ENCODE measurements around the gene ZNF33B.

The ZNF33B gene

GRCh38 chr10:42637142-42637541, 1.2 kb downstream of the ZNF33B start:
- TF ChIP-seq GATA2 (IDR thresholded peaks at IDR 0.05; ENCODE audit: low read depth, low read length) = no peak
- TF ChIP-seq GATA3 (IDR thresholded peaks at IDR 0.05; ENCODE audit: low read depth, low read length) = no peak

- TF ChIP-seq GATA3 (IDR thresholded peaks at IDR 0.05; ENCODE audit: low read depth, low read length) (no peak), GATA2 (IDR thresholded peaks at IDR 0.05; ENCODE audit: low read depth, low read length) (no peak)
Measured at GRCh38 chr10:42635098-42635497, 3.3 kb downstream of the ZNF33B start.

- TF ChIP-seq GATA3 (IDR thresholded peaks at IDR 0.05; ENCODE audit: low read depth, low read length) (no peak), GATA2 (IDR thresholded peaks at IDR 0.05; ENCODE audit: low read depth, low read length) (no peak)
Measured at GRCh38 chr10:42632564-42632963, 5.8 kb downstream of the ZNF33B start.

GRCh38 chr10:42630537-42631134, 7.7 kb downstream of the ZNF33B start:
- TF ChIP-seq GATA3 (IDR thresholded peaks at IDR 0.05; ENCODE audit: low read depth, low read length) = no peak
- TF ChIP-seq GATA2 (IDR thresholded peaks at IDR 0.05; ENCODE audit: low read depth, low read length) = no peak

GRCh38 chr10:42623929-42624328, 14.4 kb downstream of the ZNF33B start:
- TF ChIP-seq GATA2 (IDR thresholded peaks at IDR 0.05; ENCODE audit: low read depth, low read length) = no peak
- TF ChIP-seq GATA3 (IDR thresholded peaks at IDR 0.05; ENCODE audit: low read depth, low read length) = no peak

GRCh38 chr10:42618424-42618823, 19.9 kb downstream of the ZNF33B start:
- TF ChIP-seq GATA2 (IDR thresholded peaks at IDR 0.05; ENCODE audit: low read depth, low read length) (no peak), GATA3 (IDR thresholded peaks at IDR 0.05; ENCODE audit: low read depth, low read length) (no peak)

GRCh38 chr10:42615419-42615818, 23.0 kb downstream of the ZNF33B start:
- TF ChIP-seq GATA2 (IDR thresholded peaks at IDR 0.05; ENCODE audit: low read depth, low read length) = no peak

- no peak for TF ChIP-seq GATA2 (IDR thresholded peaks at IDR 0.05; ENCODE audit: low read depth, low read length)
- no peak for TF ChIP-seq GATA3 (IDR thresholded peaks at IDR 0.05; ENCODE audit: low read depth, low read length)
Measured at GRCh38 chr10:42609872-42610271, 28.5 kb downstream of the ZNF33B start.

GRCh38 chr10:42598249-42598873, 40.0 kb downstream of the ZNF33B start:
- no peak for TF ChIP-seq GATA3 (IDR thresholded peaks at IDR 0.05; ENCODE audit: low read depth, low read length)
- TF ChIP-seq GATA2 (IDR thresholded peaks at IDR 0.05; ENCODE audit: low read depth, low read length) = no peak

- TF ChIP-seq GATA2 (IDR thresholded peaks at IDR 0.05; ENCODE audit: low read depth, low read length) (no peak), GATA3 (IDR thresholded peaks at IDR 0.05; ENCODE audit: low read depth, low read length) (no peak)
Measured at GRCh38 chr10:42596196-42596595, 42.2 kb downstream of the ZNF33B start.

GRCh38 chr10:42594246-42594650, 44.1 kb downstream of the ZNF33B start:
- TF ChIP-seq GATA3 (IDR thresholded peaks at IDR 0.05; ENCODE audit: low read depth, low read length) (no peak), GATA2 (IDR thresholded peaks at IDR 0.05; ENCODE audit: low read depth, low read length) (no peak)

GRCh38 chr10:42593284-42593683, 45.1 kb downstream of the ZNF33B start:
- TF ChIP-seq GATA3 (IDR thresholded peaks at IDR 0.05; ENCODE audit: low read depth, low read length) = no peak
- TF ChIP-seq GATA2 (IDR thresholded peaks at IDR 0.05; ENCODE audit: low read depth, low read length) = no peak

GRCh38 chr10:42583828-42584227, 54.5 kb downstream of the ZNF33B start:
- TF ChIP-seq GATA2 (IDR thresholded peaks at IDR 0.05; ENCODE audit: low read depth, low read length) (no peak), GATA3 (IDR thresholded peaks at IDR 0.05; ENCODE audit: low read depth, low read length) (no peak)

- no peak for TF ChIP-seq GATA3 (IDR thresholded peaks at IDR 0.05; ENCODE audit: low read depth, low read length)
- no peak for TF ChIP-seq GATA2 (IDR thresholded peaks at IDR 0.05; ENCODE audit: low read depth, low read length)
Measured at GRCh38 chr10:42578019-42578418, 60.4 kb downstream of the ZNF33B start.

GRCh38 chr10:42576338-42576737, 62.0 kb downstream of the ZNF33B start:
- no peak for TF ChIP-seq GATA2 (IDR thresholded peaks at IDR 0.05; ENCODE audit: low read depth, low read length)

GRCh38 chr10:42574336-42574735, 64.0 kb downstream of the ZNF33B start:
- TF ChIP-seq GATA2 (IDR thresholded peaks at IDR 0.05; ENCODE audit: low read depth, low read length) = no peak
- no peak for TF ChIP-seq GATA3 (IDR thresholded peaks at IDR 0.05; ENCODE audit: low read depth, low read length)

All from SH-SY5Y (cell line).